OCI-LY7 (cell line): ENCODE data around the gene TGM1. TPM values are rescaled to one million over a fixed set of nuclear protein-coding genes. Genes with fewer than 3 reads are reported as not detected.

Source experiments
- BruUV-seq: library from RNA; stranded (reverse); fragments of 400-500 nt; replicated peaks from 2 replicates; lab custom pipeline; 2021; lab: Mats Ljungman, UMichigan
- CTCF ChIA-PET: fragments of 300-600 bp; sonication (Branson Sonifier 250); formaldehyde crosslinking; loops from one replicate; lab custom pipeline; 2022; ENCODE audit warnings: antibody characterized with exemption; ENCODE audit not compliant: unreplicated experiment; lab: Charles Lee
- POLR2A ChIA-PET: fragments of 300-600 bp; sonication (Branson Sonifier 250); formaldehyde crosslinking; loops from one replicate; lab custom pipeline; 2022; ENCODE audit warnings: antibody characterized with exemption; lab: Charles Lee
- DNase-seq: peaks from one replicate; pipeline ENCODE4 v3.0.0-alpha.2; 2015; ENCODE audit warnings: low spot score
- H2AFZ ChIP-seq: fragments of 200-600 bp; sonication (generic), shearing (Covaris generic); 2 replicates; pipeline ENCODE4 v1.6.1; 2014; ENCODE audit warnings: mild to moderate bottlenecking, antibody characterized with exemption, low read length, moderate library complexity
- H3K27ac ChIP-seq: fragments of 200-600 bp; sonication (generic); 2 replicates; pipeline ENCODE4 v1.5.1; 2014; ENCODE audit warnings: mixed run types, low read depth, mild to moderate bottlenecking, moderate library complexity, low read length, inconsistent platforms; ENCODE audit not compliant: poor library complexity, severe bottlenecking
- H3K36me3 ChIP-seq: fragments of 200-600 bp; sonication (generic); 2 replicates; pipeline ENCODE4 v1.6.1; 2014; ENCODE audit warnings: mild to moderate bottlenecking, antibody characterized with exemption, low read length, moderate library complexity, mixed read lengths; ENCODE audit not compliant: insufficient read depth
- H3K4me1 ChIP-seq: fragments of 200-600 bp; sonication (generic); 2 replicates; pipeline ENCODE4 v1.5.1; 2014; ENCODE audit warnings: mild to moderate bottlenecking, low read length; ENCODE audit not compliant: insufficient read depth, poor library complexity, severe bottlenecking
- H3K4me2 ChIP-seq: fragments of 200-600 bp; sonication (generic); 2 replicates; pipeline ENCODE4 v1.6.1; 2014; ENCODE audit warnings: mild to moderate bottlenecking, low read length
- H3K4me3 ChIP-seq: fragments of 200-600 bp; sonication (generic); 2 replicates; pipeline ENCODE4 v1.5.1; 2014; ENCODE audit warnings: mild to moderate bottlenecking, low read depth, low read length; ENCODE audit not compliant: poor library complexity, severe bottlenecking
- H3K79me2 ChIP-seq: fragments of 200-600 bp; sonication (generic); 2 replicates; pipeline ENCODE4 v1.6.1; 2016; ENCODE audit warnings: low read depth, mild to moderate bottlenecking, low read length, moderate library complexity, mixed read lengths; ENCODE audit not compliant: insufficient read depth
- H3K9me2 ChIP-seq: fragments of 200-600 bp; sonication (generic); 2 replicates; pipeline ENCODE4 v1.6.1; 2016; ENCODE audit warnings: mild to moderate bottlenecking, low read length, mixed read lengths; ENCODE audit not compliant: insufficient read depth
- H3K9me3 ChIP-seq: fragments of 200-600 bp; sonication (generic); 2 replicates; pipeline ENCODE4 v1.6.1; 2014; ENCODE audit warnings: mild to moderate bottlenecking, mixed run types, low read length, mixed read lengths
- H4K20me1 ChIP-seq: fragments of 200-600 bp; sonication (generic); 2 replicates; pipeline ENCODE4 v1.6.1; 2014; ENCODE audit warnings: mild to moderate bottlenecking, antibody characterized with exemption, low read length, moderate library complexity, mixed read lengths; ENCODE audit not compliant: insufficient read depth
- CTCF ChIP-seq: fragments of 200-600 bp; sonication (generic); conservative IDR thresholded peaks from 2 replicates; pipeline ENCODE4 v1.5.1; 2014; ENCODE audit warnings: mild to moderate bottlenecking, antibody characterized with exemption, low read length, moderate library complexity, mixed read lengths
- EZH2phosphoT487 ChIP-seq: fragments of 200-600 bp; sonication (generic); IDR thresholded peaks from 2 replicates; pipeline ENCODE4 v1.6.1; 2018; ENCODE audit warnings: low read depth, borderline replicate concordance, mild to moderate bottlenecking, mixed run types, antibody characterized with exemption, low read length, moderate library complexity, mixed read lengths
- intact Hi-C: fragments of 100-400 bp; cut with micrococcal nuclease; formaldehyde crosslinking; loops from one replicate; pipeline ENCODE4 v1.10.0; 2022; ENCODE audit not compliant: unreplicated experiment
- total RNA-seq, 2 experiments: library from RNA; depleted of rRNA in 1 of 2; stranded (reverse); fragments of >200 nt in 1 of 2; shearing (Covaris generic) in 1 of 2; gene quantifications; 2 replicates each; pipeline ENCODE4 v1.2.3, GENCODE V29; 2014 to 2022

TGM1 gene
- total RNA-seq, 2 experiments from 2014 or later = 5.2 to 5.4 TPM

- H4K20me1 ChIP-seq = no peaks in the 10 kb centered on the region
Measured at GRCh38 chr14:24252289-24253124, 10.5 kb downstream of the TGM1 start.

GRCh38 chr14:24251880-24252288 lies 11.1 kb downstream of the TGM1 start:
- DNase-seq = no peak
- Histone ChIP-seq H3K27ac (no peak overlapping the region), H3K79me2 (no peaks in the 10 kb centered on the region), H3K4me2 (no peak overlapping the region), H3K4me3 (no peak overlapping the region), H3K36me3 (no peaks in the 10 kb centered on the region), H2AFZ (no peak overlapping the region), H3K9me2 (no peaks in the 10 kb centered on the region), H3K9me3 (no peaks in the 10 kb centered on the region), H4K20me1 (no peaks in the 10 kb centered on the region), H3K4me1 (peaks cover 3% of the 10 kb centered on the region)
- TF ChIP-seq CTCF = no peak
- TF ChIP-seq EZH2phosphoT487 = no peak
- ChIA-PET CTCF (no interaction called here), POLR2A (interaction anchor here (0.6 kb wide), 1 partner anchor 21 kb away, joined by 3 read pairs; no protein-coding TSS in a partner anchor)
- BruUV-seq = no TSS peak
- intact Hi-C loops = no loop called here

More at GRCh38 chr14:24252289-24253124, 10.5 kb downstream of the TGM1 start:
- Histone ChIP-seq H2AFZ (no peak overlapping the region), H3K4me2 (no peak overlapping the region), H3K9me2 (no peaks in the 10 kb centered on the region), H3K79me2 (no peaks in the 10 kb centered on the region), H3K36me3 (no peaks in the 10 kb centered on the region), H3K4me3 (no peak overlapping the region), H3K4me1 (no peaks in the 10 kb centered on the region), H3K9me3 (no peaks in the 10 kb centered on the region), H3K27ac (no peak overlapping the region)
- no peak for TF ChIP-seq CTCF
- CTCF ChIA-PET = no interaction called here
- POLR2A ChIA-PET = interaction anchor here (0.6 kb wide), 1 partner anchor 21 kb away, joined by 3 read pairs; no protein-coding TSS in a partner anchor
- intact Hi-C loops = no loop called here
- DNase-seq = no peak
- no TSS peak for BruUV-seq

- ChIA-PET POLR2A (interaction anchor here (1.0 to 1.5 kb wide), 4 partner anchors 8 to 51 kb away, joined by 3 read pairs; partner anchors contain the start of gene TINF2), CTCF (no interaction called here)
- no peak for TF ChIP-seq EZH2phosphoT487
- TF ChIP-seq CTCF = no peak
- H3K79me2 ChIP-seq = no peaks in the 10 kb centered on the region
- H3K9me3 ChIP-seq = no peaks in the 10 kb centered on the region
- no peaks in the 10 kb centered on the region for H3K36me3 ChIP-seq
- BruUV-seq = no TSS peak
- DNase-seq = no peak
- no peak overlapping the region for H3K27ac ChIP-seq
- H2AFZ ChIP-seq = no peak overlapping the region
- H3K4me2 ChIP-seq = no peak overlapping the region
- peaks cover 5% of the 10 kb centered on the region for H3K4me1 ChIP-seq
- no peaks in the 10 kb centered on the region for H3K9me2 ChIP-seq
- H3K4me3 ChIP-seq = no peak overlapping the region
- intact Hi-C loops = no loop called here
- H4K20me1 ChIP-seq = no peaks in the 10 kb centered on the region
Measured at GRCh38 chr14:24250354-24250753, 12.6 kb downstream of the TGM1 start.
